Sigmoid colon (tissue), 7 donors: Measurements from ENCODE around the gene PLEKHN1. TPM values are rescaled to one million over a fixed set of nuclear protein-coding genes. Genes with fewer than 3 reads are reported as not detected.

Source experiments
- DNase-seq: peaks from one replicate; pipeline ENCODE4 v3.0.0-alpha.2; 2019
- H3K27ac ChIP-seq, 4 donors: fragments of 200-600 bp; sonication (generic); one replicate each; pipeline ENCODE4 v1.5.1; 2016 to 2019; ENCODE audit warnings: mild to moderate bottlenecking in 1 of 4
- H3K27me3 ChIP-seq, 3 donors: fragments of 200-600 bp; sonication (generic); one replicate each; pipeline ENCODE4 v1.5.1; 2019; ENCODE audit warnings: mild to moderate bottlenecking in 1 of 3
- H3K36me3 ChIP-seq, 4 donors: fragments of 200-600 bp; sonication (generic); one replicate each; pipeline ENCODE4 v1.5.1; 2016 to 2019
- H3K4me1 ChIP-seq, 4 donors: fragments of 200-600 bp; sonication (generic); one replicate each; pipeline ENCODE4 v1.5.1; 2017 to 2019
- H3K4me3 ChIP-seq, 4 donors: fragments of 200-600 bp; sonication (generic); one replicate each; pipeline ENCODE4 v1.5.1; 2017 to 2019; ENCODE audit warnings: mild to moderate bottlenecking in 2 of 4, moderate library complexity in 1 of 4
- H3K9me3 ChIP-seq, 4 donors: fragments of 200-600 bp in 3 of 4; sonication (generic) in 3 of 4; one replicate each; pipeline versions ENCODE4 v1.5.1 to v1.6.1; 2013 to 2019
- EP300 ChIP-seq, 4 donors: sonication (generic); formaldehyde crosslinking; IDR thresholded peaks; one replicate each; pipeline ENCODE4 v1.6.1; 2017; ENCODE audit warnings: antibody characterized with exemption in 4 of 4
- POLR2A ChIP-seq, 2 donors: fragments of 450-650 bp; IDR thresholded peaks; one replicate each; pipeline ENCODE4 v1.6.1; 2016; ENCODE audit warnings: antibody characterized with exemption in 2 of 2, mild to moderate bottlenecking in 2 of 2, moderate library complexity in 2 of 2
- POLR2AphosphoS5 ChIP-seq, 4 donors: sonication (generic); formaldehyde crosslinking; IDR thresholded peaks; one replicate each; pipeline ENCODE4 v1.6.1; 2017; ENCODE audit warnings: antibody characterized with exemption in 4 of 4
- WGBS, 2 donors: extraction: QIAGEN DNeasy Blood & Tissue Kit; methylation state at CpG; one replicate each; pipeline ENCODE4 v1.1.7; 2013; 5-methylcytosine and 5-hydroxymethylcytosine counted together
- intact Hi-C: fragments of 100-400 bp; cut with DNase I; formaldehyde crosslinking; loops from one replicate; pipeline ENCODE4 v1.15.1; 2023
- polyA plus RNA-seq, 3 donors: library from polyadenylated mRNA; stranded (reverse); fragments of 200-250 nt; gene quantifications; one replicate each; pipeline ENCODE4 v1.2.3, GENCODE V29; 2013
- total RNA-seq, 4 donors: library from RNA; depleted of rRNA; stranded (reverse); fragments of >200 nt; gene quantifications; one replicate each; pipeline ENCODE4 v1.1.0, GENCODE V29; 2016
- TF ChIP-seq, protein P1 (sequence below), 4 experiments: fragments of 450-650 bp in 3 of 4; fragments of 200-600 bp in 1 of 4; IDR thresholded peaks; one replicate each; pipeline ENCODE4 v1.5.1; 2016 to 2019; ENCODE audit warnings: antibody characterized with exemption in 4 of 4, mild to moderate bottlenecking in 3 of 4, moderate library complexity in 2 of 4
- donor health status: healthy with polysubstance abuse.
- donor health status: Bipolar disorder and iron deficiency.
- donor health status: healthy.

PLEKHN1 gene
- total and polyA plus RNA-seq, 7 donors = 0.46 to 1.5 TPM; not detected in 5

DNA sequence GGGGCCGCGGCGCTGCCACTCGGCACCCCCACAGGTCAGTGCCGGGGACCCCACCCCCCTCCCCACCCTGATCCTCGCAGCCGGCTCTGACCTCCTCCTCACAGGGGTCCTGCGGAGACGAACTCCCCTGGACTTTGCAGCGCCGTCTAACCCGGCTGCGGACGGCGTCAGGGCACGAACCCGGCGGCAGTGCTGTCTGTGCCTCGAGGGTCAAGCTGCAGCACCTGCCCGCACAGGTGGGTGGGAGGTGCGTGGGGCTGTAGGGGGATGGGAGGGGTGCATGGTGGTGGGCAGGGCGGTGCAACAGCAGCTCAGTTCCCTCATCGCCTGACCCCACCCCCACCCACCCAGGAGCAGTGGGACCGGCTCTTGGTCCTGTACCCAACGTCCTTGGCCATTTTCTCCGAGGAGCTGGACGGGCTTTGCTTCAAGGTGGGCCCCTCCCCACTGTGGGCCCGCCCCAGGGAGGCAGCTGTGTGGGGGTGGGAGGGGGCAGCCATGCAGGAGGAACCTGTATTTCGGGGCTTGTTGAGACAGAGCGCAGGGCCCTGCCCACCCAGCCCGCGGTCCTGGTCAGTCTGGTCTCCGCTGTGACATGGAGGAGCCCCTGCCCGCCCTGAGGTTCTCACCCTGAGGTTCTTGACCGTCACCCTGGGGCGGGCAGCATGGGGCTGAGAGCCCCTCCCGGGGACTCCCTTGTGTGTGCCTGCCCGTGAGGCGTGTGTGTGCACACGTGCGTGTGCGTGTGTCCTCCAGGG lies 4.9 kb downstream of the PLEKHN1 start:
- Histone ChIP-seq H3K36me3 (no peaks in the 10 kb centered on the region), H3K4me1 (peaks cover 0 to 20% (median 17%) of the 10 kb centered on the region in 4 donors), H3K9me3 (no peaks in the 10 kb centered on the region), H3K4me3 (no peak overlapping the region), H3K27me3 (peaks cover 33 to 93% (median 76%) of the 10 kb centered on the region in 3 donors), H3K27ac (no peak overlapping the region)
- DNase-seq = no peak
- 23 to 40% methylated on average over 42 of the region's 42 CpGs for WGBS, 2 donors
- TF ChIP-seq POLR2AphosphoS5 (IDR thresholded peaks at IDR 0.05) (no peak), EP300 (IDR thresholded peaks at IDR 0.05) (no peak), POLR2A (IDR thresholded peaks at IDR 0.05) (no peak)
- TF ChIP-seq, protein P1, sequence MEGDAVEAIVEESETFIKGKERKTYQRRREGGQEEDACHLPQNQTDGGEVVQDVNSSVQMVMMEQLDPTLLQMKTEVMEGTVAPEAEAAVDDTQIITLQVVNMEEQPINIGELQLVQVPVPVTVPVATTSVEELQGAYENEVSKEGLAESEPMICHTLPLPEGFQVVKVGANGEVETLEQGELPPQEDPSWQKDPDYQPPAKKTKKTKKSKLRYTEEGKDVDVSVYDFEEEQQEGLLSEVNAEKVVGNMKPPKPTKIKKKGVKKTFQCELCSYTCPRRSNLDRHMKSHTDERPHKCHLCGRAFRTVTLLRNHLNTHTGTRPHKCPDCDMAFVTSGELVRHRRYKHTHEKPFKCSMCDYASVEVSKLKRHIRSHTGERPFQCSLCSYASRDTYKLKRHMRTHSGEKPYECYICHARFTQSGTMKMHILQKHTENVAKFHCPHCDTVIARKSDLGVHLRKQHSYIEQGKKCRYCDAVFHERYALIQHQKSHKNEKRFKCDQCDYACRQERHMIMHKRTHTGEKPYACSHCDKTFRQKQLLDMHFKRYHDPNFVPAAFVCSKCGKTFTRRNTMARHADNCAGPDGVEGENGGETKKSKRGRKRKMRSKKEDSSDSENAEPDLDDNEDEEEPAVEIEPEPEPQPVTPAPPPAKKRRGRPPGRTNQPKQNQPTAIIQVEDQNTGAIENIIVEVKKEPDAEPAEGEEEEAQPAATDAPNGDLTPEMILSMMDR (IDR thresholded peaks at IDR 0.05) = no peak
- intact Hi-C loops = no loop called here

DNA sequence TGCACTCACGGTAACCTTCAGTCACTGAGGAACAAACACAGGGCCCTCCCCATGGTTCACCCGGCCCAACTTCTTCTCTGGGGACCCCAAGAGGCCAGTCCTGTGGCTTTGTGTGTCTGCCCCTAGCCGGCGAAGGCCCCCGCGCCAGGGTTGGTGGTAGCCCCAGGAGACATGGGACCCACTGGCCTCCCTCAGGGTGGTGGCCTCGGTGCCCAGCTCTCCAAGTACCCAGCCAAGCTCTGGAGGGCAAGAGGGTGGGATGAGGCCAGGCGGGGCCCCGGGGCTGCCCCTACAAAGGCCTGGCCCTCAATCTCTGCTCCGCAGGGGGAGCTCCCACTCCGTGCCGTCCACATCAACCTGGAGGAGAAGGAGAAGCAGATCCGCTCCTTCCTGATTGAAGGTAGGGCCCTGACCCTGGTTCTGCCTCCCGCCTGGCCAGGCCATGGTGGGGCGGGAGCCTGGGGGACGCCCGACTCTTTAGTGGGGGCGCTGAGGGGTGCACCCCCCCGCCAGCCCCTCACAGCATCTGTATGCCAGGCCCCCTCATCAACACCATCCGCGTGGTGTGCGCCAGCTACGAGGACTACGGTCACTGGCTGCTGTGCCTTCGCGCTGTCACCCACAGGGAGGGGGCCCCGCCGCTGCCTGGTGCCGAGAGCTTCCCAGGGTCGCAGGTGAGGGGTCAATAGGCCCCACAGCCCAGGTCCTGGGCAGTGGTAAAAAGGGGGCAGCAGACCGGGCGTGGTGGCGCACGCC lies 5.6 kb downstream of the PLEKHN1 start:
- peaks cover 33 to 91% (median 74%) of the 10 kb centered on the region in 3 donors for H3K27me3 ChIP-seq
- H3K27ac ChIP-seq = no peak overlapping the region
- DNase-seq = no peak
- H3K36me3 ChIP-seq = no peaks in the 10 kb centered on the region
- TF ChIP-seq POLR2A (IDR thresholded peaks at IDR 0.05) = no peak
- no peak for TF ChIP-seq EP300 (IDR thresholded peaks at IDR 0.05)
- TF ChIP-seq, protein P1 (IDR thresholded peaks at IDR 0.05) = no peak
- TF ChIP-seq POLR2AphosphoS5 (IDR thresholded peaks at IDR 0.05) = no peak
- H3K4me3 ChIP-seq = no peak overlapping the region
- peaks cover 0 to 15% (median 14%) of the 10 kb centered on the region in 4 donors for H3K4me1 ChIP-seq
- intact Hi-C loops = no loop called here
- H3K9me3 ChIP-seq = no peaks in the 10 kb centered on the region
- WGBS, 2 donors = 69 to 81% methylated on average over 34 of the region's 34 CpGs

DNA sequence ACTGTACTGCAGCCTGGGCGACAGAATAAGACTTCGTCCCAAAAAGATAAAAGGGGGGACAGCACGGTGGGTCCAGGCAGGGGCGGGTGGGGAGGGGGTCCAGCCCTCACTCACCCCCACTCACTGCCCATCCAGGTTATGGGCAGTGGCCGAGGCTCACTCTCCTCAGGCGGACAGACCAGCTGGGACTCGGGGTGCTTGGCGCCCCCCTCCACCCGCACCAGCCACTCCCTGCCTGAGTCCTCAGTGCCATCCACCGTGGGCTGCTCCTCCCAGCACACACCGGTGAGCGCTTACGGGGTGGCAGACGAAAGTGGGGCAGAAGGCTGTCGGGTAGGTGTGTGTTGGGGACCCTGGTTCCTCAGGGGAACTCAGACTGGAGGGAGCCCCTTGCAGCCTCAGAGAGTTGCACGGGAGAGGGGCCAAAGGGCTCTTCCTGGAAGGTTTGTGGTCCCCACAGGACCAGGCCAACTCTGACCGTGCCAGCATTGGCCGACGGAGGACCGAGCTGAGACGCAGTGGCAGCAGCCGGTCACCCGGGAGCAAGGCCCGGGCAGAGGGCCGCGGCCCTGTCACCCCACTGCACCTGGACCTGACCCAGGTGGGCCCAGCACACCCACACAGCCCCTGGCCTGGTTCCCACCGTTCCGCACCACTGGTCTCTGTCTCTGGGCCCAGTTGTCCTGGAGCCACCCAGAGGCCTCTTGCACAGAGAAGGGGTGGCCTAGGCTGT lies 6.6 kb downstream of the PLEKHN1 start:
- WGBS, 2 donors = 77 to 85% methylated on average over 28 of the region's 28 CpGs
- Histone ChIP-seq H3K9me3 (no peaks in the 10 kb centered on the region), H3K4me3 (no peak overlapping the region), H3K27me3 (peaks cover 33 to 83% (median 69%) of the 10 kb centered on the region in 3 donors), H3K27ac (no peak overlapping the region), H3K36me3 (no peaks in the 10 kb centered on the region), H3K4me1 (peaks cover 0 to 10% (median 9%) of the 10 kb centered on the region in 4 donors)
- DNase-seq = no peak
- intact Hi-C loops = no loop called here
- TF ChIP-seq EP300 (IDR thresholded peaks at IDR 0.05) (no peak), POLR2A (IDR thresholded peaks at IDR 0.05) (no peak), POLR2AphosphoS5 (IDR thresholded peaks at IDR 0.05) (no peak)
- TF ChIP-seq, protein P1 (IDR thresholded peaks at IDR 0.05) = no peak

DNA sequence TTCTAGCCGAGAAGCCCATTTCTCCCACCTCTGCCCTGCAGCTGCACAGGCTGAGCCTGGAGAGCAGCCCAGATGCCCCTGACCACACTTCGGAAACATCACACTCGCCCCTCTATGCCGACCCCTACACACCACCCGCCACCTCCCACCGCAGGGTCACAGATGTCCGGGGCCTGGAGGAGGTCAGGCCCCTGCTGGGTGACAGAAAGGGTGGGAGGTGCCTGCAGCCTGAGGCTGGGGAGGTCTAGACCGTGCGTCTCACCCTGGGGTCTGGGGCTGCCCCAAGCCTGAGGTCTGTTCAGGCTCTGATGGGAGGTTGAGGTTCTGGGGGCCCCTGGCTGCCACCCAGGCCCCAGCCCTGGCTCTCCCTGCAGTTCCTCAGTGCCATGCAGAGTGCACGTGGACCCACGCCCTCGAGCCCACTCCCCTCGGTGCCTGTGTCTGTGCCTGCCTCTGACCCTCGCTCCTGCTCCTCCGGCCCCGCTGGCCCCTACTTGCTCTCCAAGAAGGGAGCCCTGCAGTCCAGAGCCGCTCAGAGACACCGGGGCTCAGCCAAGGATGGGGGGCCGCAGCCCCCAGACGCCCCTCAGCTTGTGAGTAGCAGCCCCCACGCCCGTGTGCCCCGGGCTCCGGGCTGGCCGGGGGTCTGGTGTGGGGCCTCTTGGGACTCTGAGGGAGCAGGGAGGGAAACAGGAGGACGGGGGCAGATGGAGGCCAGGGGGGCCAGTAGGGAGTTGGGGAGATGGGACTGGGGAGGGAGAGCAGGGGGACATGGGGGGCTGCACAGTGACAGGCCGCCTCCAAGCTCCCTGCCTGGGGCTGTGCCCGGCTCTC lies 7.4 kb downstream of the PLEKHN1 start:
- 81 to 85% methylated on average over 28 of the region's 28 CpGs for WGBS, 2 donors
- no peak overlapping the region for H3K4me3 ChIP-seq
- intact Hi-C loops = no loop called here
- H3K27me3 ChIP-seq = peaks cover 33 to 76% (median 62%) of the 10 kb centered on the region in 3 donors
- H3K36me3 ChIP-seq = no peaks in the 10 kb centered on the region
- TF ChIP-seq, protein P1 (IDR thresholded peaks at IDR 0.05) = no peak
- no peak for TF ChIP-seq EP300 (IDR thresholded peaks at IDR 0.05)
- no peak overlapping the region for H3K27ac ChIP-seq
- peaks cover 0 to 10% (median 9%) of the 10 kb centered on the region in 4 donors for H3K4me1 ChIP-seq
- no peaks in the 10 kb centered on the region for H3K9me3 ChIP-seq
- DNase-seq = no peak
